Measurements from ENCODE around the gene CRYGN.

The CRYGN gene

DNA sequence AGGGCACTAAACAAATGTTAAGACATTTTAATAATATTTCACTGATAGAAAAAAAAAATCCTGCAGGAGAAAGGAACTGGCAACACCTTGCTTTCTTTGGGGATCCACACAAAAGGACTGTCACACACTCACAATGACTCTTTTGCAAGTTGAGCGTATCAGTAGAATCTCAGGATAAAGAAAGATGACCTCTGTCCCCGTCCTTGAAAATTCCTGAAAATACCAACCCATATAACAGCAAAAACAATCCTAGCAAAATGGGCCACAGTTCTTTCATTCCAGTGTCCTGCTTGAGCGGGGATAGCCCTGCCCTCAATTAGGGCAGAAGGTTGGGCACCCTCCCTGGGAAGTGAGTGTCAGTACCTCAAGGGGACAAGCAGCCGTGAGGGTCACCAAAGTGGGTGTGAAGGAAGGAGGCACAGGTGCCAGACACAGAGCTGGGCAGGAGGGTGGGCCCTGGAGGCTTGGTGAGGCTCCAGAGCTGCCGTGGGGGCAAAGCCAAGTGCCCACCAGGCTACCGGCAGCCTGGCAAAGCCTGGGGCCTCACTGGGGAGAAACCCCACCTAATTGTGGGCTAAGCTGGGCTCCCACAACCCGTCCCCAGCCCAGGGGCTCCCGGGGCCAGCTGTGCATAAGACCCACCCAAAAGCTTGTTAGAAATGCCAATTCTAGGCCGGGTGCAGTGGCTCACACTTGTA is 32.9 kb downstream of the CRYGN start:
- no peak for DNase-seq (ENCODE audit: low read depth in 2 of 2)

DNA sequence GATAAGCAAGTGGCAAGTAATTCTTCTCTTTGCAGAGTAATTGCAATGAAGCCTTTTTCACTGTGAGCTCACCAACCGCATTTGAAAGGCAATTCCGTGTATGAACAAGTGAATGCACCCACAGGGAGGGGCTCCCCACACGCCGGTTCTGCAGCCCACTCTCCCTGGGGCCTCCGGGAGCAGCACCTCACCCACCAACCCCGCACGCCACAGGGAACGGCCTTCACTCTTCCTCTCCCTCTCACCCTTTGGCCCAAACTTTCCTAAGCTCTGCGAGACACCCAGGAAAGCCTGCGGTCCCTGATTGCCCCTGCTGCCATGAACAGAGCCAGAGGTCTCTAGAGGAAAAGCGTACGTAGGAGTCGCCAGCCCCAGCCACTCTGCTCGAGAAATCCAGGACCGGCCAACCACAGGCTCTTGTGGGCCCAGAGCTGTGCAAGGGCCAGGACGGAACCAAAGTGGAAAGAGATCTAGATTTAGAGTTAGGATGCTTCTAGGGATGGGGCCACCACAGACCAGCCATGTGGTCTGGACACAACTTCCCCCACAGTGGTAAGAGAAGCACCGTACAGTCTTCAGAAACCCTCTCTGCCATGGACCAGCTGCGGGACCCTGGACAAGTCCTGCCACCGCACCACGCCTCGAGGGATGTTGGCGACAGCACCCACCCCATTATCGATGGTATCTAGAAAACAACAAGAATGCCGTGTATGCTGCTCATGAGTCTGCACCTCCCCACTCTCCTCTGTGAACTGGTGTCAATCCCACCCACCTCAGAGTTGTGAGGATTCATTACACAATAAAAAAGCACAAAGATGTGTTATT is 33.7 kb downstream of the CRYGN start:
- no peak for DNase-seq (ENCODE audit: low read depth in 2 of 2)

DNA sequence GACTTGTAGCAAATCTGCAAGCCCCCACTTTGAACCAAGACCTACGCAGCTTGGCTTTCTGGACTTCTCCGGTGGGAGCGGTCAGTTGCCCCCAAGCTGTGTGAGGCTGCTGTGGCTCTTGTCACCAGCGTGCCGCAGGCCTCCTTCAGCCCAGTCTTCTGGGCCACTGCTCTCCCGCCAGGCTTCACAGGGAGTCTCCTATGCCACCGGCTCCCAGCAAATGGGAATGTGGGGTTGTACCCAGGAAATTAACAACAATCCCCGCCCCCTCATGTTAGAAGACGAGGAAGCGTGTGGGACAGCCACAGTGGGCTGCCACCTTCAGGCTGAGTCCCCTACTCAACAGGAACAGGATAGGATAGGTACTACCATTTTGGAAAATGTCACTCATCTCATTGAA is 34.4 kb downstream of the CRYGN start:
- DNase-seq (ENCODE audit: low read depth in 2 of 2) = no peak

DNA sequence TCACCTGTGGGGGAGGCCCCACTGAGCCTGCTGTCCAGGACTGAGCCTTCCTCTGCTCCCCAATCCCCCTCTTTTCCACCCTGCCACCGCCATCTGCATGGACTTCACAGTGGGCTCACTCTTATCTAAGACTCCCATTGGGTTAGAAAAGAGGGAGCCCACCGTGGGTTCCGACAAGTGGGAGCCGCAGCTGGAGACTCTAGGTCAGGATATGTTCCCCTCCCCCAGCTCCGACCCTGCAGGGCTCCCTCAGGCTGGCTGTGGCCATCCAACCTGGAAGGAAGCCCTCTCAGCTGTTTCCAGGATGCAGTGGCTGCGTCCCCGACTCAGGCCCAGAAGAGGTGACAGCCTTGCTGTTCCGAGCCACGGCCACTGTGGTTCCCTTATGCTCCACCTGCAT is 34.9 kb downstream of the CRYGN start:
- DNase-seq (ENCODE audit: low read depth in 2 of 2) = no peak

DNA sequence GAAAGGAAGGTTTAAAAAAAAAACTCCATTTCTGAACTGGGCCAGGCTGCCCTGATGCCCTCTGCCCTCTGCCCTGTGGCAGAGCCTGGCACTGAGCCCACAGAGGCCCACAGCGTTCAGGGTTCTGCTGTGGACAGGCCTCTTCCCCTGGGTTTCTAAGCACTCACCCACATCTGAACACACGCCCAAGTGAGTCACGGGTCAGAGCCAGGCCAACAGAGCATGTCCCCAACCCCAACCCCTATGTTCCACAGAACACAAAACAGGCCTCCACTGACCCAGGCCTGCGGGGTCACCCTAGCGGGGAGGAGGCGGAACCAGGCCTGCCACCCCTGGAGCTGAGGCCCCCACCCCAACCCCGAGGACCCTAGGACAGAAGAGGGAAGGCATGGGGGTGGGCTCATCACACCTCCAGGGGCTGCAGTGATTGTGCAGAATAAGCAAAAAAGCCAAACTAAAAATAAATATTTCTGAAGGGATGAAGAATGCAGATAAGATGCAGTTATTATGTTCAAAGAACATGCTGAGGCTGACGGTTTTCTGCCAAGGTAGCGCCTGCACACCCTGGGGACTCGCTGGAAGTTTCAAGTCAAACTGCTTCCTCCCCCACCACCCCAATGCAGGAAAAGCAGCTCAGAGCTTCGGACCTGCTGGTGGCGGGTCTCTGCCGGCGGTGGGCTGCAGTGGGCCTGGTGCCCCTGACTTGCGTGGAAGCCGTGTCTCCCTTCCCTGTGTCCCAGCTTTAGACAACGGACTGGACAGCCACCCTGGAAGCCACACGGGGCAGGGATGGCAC is 35.5 kb downstream of the CRYGN start:
- no peak for DNase-seq (ENCODE audit: low read depth in 2 of 2)

DNA sequence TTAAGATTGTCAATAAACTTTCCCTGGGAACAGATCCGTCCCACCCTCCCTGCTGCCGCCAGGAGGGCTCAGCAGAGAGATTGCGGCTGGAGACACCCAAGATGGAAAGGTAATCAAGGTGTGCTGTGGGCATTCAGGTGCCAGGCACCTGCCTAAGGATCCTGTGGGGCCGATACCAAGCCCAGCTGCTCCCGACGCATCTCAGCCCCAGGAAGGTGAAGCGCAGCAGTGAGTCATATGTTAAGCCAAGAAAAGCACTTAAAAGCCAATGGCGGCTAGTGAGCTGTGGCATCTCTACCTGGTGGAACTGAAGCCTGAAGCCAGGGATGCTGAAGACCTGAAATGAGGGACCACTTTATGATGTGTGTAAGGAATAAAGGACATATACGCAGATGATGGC is 36.2 kb downstream of the CRYGN start:
- DNase-seq (ENCODE audit: low read depth in 2 of 2) = no peak

DNA sequence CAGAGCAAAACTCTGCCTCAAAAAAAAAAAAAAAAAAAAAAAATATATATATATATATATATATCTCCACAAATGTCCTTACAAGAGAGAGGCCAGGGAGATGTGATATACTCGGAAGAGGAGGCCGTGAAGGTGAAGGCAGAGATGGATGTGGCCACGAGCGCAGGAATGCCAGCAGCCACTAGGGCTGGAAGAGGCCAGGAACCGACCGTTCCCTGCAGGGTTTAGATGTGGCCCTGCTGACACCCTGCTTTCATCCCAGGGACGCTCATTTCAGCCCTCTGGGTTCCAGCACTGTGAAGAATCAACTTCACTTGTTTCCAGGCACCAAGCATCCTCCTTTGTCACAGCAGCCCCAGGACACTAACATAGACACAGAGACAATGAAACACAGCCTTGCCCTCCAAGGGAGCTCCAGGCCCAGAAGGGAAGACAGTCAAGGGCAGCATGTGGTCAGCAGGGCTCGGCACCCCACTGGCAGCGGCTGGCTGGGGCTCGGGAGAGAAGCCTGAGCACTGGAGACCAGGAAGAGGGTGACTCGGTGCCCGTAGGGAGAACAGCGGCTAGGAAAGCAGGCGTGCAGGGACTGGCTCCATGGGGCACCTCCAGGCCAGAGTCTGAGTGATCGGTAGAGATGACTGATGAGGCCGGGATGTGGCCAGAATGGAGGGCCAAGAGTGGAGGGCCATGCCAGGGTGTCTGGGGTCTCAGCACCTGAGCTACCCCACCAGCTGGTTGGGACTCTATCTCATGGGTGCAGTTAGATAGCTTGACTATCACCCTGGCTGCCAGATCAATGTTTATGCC is 37.7 kb downstream of the CRYGN start:
- DNase-seq (ENCODE audit: low read depth in 2 of 2) = no peak

DNA sequence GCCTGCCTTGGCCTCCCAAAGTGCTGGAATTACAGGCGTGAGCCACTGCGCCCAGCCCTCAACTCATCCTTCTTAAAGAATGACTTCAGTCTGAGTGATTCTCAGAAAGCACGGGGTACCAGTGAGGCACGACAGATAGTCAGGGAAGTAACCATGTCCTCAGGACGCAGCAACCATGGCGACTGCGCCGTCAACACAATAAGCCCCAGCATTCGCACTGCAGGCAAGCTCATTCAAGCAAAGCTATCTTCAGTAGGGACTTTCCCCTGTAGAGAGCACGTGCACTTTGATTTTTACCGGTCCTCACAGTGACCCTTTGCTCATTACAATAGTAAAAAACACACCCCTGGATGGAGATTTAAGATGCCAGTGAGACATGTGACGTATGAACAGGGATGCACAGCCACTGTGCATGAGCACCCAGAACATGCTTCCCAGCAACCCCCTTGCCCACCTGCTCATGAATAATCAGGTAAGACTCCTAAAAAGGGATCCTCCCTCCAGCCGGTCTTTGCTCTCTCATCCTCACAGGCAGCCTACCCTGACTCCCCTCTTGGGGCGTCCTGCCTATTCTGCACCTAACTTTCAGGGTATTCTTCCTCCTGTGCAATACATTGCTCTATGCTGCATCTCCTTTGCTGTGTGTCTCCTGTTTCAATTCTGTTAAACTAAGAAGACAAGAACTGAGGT is 39.2 kb downstream of the CRYGN start:
- DNase-seq (ENCODE audit: low read depth in 2 of 2) = no peak

DNA sequence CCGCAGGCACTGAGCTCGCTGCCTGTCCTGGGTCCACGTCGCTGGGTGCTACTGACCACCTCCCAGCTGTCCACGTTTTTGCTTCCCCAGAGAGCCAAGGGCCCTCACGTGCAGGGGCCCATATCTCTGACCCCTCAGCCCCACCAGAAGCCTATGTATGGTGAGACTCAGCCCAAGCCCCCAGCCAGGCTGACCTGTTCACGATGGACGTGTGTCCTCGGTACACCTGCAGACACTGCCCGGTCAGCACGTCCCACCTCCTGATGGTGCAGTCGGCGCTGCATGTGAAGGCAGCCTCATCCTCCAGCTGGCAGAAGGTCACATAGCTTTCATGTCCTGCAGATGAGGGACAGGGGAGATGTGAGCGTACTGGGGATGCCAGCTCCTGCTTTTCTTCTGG is 40.0 kb downstream of the CRYGN start:
- no peak for DNase-seq (ENCODE audit: low read depth in 2 of 2)

DNA sequence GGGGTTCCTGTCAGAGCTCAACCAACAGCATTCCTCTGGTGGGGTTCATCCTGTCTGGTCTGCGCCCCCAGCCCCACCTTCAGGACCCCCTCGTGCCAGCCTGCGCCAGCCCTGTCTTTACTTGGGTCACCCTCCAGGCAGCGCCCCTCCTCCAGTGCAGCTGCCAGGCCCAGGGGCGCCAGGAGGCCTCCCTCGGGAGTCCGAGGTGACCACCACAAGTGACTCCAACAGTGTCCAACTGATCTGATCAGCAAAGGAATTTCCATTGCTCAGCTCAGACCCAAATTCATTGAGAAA is 40.7 kb downstream of the CRYGN start:
- DNase-seq (ENCODE audit: low read depth in 2 of 2) = no peak

DNA sequence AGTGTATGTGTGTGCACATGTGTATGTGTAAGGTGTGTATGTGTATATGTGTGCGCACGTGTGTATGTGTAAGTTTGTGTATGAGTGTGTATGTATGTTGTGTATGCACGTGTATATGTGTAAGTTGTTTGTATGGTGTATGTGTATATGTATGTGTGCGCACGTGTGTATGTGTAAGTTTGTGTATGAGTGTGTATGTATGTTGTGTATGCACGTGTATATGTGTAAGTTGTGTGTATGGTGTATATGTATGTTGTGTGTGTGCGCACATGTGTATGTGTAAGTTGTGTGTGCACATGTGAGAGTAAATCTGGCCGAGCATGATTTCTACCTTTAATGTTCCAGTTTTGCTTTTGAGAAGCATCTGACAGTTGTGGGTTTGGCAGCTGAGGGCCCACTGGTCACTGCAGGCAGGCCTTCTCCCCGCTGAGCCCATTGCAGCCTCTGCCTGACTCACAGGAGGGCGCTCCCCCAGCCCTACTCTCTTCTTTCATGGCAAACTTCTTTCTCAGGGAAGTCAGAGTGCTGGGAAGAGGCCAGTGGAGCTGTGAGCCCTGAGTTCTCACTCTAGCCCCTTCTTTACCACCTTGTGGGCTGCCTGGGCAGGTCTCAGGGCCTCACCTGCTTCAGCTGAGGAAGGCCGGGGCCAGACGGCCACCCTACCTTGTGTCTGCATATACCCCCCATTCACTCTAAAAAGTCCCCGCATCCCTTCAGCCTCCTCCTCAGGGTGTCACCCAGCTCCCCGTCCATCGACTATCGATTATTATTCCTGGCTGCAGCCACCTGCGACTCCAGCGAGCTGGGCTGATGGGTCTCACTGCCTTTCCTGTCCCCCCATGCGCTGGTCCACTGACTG is 41.3 kb downstream of the CRYGN start:
- no peak for DNase-seq (ENCODE audit: low read depth in 2 of 2)

DNA sequence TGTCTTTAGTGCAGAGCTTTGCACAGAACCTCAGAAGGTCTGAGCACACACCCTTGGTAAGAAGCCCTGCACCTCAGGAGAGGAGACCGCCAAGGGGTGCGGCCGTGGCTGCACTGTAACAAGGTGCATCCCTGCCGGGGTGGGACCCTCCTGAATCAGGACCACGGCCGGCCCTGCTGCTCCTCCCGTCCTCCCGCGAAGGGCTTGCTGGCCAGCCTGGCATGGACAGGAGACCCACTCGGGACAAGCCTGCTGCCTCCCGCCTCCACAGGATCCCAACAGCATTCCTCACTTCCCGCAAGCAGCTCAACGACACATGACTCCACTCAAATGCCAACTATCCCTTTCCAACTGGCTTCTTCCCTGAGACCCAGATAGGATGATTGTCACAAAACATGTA is 42.9 kb downstream of the CRYGN start:
- no peak for DNase-seq (ENCODE audit: low read depth in 2 of 2)

DNA sequence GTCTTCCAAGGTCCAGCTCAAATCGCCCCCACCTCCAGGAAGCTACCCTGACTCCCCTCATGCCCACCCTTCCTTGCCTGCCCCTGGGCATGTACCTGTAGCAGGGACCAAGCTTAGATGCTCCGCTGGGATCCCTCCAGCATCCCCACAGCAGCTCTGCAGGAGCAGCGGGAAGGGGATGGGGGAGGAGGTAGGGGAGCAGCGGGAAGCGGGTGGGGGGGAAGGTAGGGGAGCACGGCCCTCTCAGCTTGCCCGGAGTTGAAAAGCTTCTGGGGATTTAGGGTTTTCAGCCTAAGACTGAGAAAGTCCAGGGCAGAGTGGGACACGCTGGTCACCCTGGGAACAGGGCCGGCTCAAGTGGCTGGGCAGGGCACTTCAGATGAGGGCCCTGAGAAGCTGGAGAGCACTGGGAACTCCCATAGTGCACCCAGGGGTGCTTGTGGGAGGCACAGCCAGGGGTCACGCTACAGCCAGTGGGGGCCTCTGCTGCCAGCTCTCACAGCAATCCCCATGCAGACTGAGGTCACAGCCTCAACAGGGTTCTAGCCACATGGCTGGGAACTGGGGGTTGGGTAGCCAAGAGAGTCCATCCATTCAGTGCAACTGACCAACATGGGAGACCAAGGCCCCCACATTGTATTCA is 43.5 kb downstream of the CRYGN start:
- DNase-seq (ENCODE audit: low read depth in 2 of 2) = no peak

DNA sequence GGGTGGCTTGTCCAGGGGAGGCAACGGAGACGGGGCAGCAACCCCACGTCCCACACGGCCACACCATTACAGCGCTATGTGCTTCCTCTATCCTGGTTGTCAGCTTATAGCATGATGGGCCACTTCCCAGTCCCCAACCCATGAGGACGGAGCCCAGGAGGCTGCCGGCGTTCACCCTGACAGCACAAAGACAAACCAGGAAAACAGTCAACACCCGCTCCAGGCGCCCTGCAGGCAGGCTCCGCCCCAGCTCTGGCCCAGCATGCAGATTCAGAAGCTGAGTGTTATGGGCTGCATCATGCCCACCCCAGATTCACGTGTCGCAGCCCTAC is 44.9 kb downstream of the CRYGN start:
- no peak for DNase-seq (ENCODE audit: low read depth in 2 of 2)

DNA sequence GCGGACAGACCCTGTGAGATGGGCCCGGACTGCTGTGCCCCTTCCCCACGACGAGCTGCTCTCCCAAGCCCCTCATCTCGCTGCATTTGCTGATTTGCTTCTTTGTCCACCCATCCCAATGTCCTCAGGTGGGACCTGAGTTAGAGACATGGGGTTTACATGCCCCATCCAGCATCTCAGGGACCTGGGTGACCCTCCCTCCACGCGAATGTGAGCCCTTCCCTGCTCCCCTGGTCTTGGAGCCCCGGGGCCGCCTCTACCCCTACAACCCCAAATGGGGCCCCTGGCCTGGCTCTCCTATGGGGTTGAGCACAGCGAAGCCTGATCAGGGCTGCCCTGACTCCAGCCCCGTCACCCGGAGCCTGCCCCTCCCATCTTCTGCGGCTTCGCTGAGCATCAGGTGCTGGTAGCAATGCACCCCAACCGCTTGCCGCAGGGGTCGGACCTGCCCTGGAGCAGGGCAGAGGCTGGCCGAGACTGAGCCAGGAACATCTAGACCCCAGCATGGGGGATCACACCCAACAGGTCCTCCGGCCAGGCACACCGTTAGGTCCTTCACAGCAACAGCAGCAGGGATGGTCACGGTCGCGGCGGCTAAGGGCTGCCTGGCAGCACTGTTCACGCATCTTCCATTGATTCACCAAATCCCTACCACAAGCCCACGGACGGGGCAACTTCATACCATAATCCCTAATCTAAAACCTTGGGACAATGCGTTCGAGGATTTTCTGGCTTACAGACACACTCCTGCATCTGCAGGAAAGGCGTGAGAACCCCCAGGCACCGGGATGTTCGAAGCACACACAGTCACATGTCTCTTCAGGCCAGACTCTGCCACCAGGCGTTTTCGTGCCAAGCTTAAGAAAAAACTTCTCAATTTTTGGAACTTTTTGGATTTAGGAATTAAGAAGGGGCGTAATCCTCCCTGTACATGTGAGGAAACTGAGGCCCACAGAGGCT is 45.6 kb downstream of the CRYGN start:
- no peak for DNase-seq (ENCODE audit: low read depth in 2 of 2)

DNA sequence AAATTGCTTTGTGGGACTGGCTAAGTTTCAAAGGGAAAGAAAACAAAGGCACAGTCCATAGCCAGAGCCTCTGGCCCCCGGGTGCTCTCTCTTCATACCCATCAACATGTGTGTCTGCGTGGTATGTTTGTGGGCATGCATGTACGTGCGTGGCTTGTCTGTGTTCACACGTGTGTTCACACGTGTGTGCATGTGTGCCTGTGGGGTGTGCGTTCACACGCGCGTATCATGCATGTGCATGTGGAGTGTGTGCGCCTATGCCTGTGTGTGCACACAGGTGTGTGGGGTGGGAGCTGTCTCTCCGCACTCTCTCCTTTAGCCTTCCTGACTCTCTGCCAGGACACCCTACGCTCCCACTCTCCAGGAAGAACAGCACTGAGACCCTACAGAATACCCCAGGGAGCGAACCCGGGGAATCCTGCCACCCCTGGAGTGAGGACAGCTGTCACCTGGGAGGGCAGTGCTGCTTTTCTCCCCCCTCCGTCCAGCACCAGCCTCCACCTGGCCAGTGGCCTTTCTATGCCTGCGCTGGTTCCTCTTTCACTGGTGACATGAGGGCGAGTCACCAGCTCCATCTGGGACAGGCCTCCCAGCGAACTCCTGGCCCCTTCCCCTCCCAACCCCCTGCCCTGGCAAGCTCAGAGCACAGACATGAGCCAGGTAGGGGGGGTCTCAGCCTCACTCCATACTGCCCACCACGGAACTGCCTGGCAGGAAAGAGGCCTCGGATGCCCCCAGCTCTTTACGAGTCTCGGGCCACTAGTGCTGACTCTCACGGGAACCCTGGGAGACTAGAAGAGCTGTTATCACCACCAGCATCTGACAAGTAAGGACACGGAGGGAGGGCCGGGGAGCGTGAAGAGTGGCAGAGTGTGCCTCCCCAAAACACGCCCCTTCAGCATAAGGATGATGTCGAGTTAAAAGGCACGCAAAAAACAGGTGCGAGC is 46.6 kb downstream of the CRYGN start:
- no peak for DNase-seq (ENCODE audit: low read depth in 2 of 2)

DNA sequence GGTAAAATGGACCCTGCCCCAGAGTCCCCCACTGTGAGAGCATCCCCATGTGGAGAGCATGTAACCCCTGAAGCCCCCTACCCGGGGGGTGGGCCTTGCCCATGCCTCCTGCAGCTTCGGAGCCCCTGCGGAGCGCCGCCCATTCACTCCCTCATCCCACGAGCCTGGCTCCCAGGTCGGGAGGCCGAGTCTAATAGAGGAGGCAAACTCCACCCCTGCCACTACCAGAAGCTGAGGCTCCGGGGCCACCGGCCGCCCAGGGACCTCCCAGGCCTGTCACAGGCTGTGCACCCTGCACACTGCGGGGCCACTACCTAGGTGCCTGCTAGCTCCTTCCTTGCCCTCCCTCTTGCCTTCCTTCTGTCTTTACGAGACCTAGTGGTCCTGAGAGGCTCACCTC is 47.5 kb downstream of the CRYGN start:
- DNase-seq (ENCODE audit: low read depth in 2 of 2) = no peak

DNA sequence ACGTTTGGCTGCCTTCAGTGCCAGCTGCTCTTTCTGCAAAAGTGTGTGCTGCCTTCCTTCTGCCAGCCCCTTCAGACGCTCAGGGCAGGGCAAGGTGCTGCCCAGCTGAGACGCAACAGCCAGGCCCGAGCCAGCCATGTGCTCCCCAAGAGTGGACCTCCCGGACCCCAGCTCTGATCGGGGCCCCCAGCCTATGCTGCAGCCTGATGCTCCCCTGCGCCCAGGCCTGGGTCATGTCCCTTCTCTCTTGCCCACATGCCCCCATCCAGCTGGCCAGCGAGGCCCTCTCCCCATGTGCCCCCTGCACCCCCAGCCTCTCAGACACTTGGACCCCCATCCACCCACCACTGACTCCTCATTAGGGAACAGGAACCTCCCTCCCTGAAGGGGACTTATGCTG is 47.9 kb downstream of the CRYGN start:
- DNase-seq (ENCODE audit: low read depth in 2 of 2) = no peak
